Activated naive CD4-positive, alpha-beta T cell treated with anti-CD3 and anti-CD28 coated beads, Interleukin-2, amount 10 ng/mL, durations not matched to agents 7 days and 5 days (primary cell): ENCODE results near the gene CLPX.
"Not testable (repeated sequence)": the region's sequence is repeated elsewhere in the genome, so short reads cannot be mapped to it uniquely, and the experiment has no call there.

Experiments used
- CTCF ChIA-PET: fragments of 350-600 bp; sonication (Branson Sonifier 250); formaldehyde crosslinking; loops from one replicate; lab custom pipeline; 2021; ENCODE audit warnings: antibody characterized with exemption; lab: Charles Lee
- DNase-seq: peaks from one replicate; pipeline ENCODE4 v3.0.0-alpha.2; 2020
- H3K27ac Mint-ChIP-seq: one replicate; pipeline ENCODE4 v1.8.0; 2021; ENCODE audit warnings: mild to moderate bottlenecking, moderate library complexity, mixed read lengths
- H3K27me3 Mint-ChIP-seq: one replicate; pipeline ENCODE4 v1.8.0; 2021; ENCODE audit warnings: mild to moderate bottlenecking, mixed read lengths
- H3K36me3 Mint-ChIP-seq: one replicate; pipeline ENCODE4 v1.8.0; 2021; ENCODE audit warnings: mixed read lengths
- H3K4me1 Mint-ChIP-seq: one replicate; pipeline ENCODE4 v1.8.0; 2021; ENCODE audit warnings: mixed read lengths
- H3K4me3 Mint-ChIP-seq: one replicate; pipeline ENCODE4 v1.8.0; 2021; ENCODE audit warnings: mild to moderate bottlenecking, moderate library complexity, mixed read lengths
- H3K9me3 Mint-ChIP-seq: one replicate; pipeline ENCODE4 v1.8.0; 2021; ENCODE audit warnings: mixed read lengths

Gene CLPX

GRCh38 chr15:65174509-65174908 lies 10.6 kb downstream of the CLPX start:
- Mint-ChIP-seq H3K27ac (no peak overlapping the region), H3K4me3 (no peak overlapping the region), H3K4me1 (no peaks in the 10 kb centered on the region), H3K9me3 (no peaks in the 10 kb centered on the region), H3K36me3 (peaks cover 26% of the 10 kb centered on the region), H3K27me3 (no peaks in the 10 kb centered on the region)
- DNase-seq: no peak
- CTCF ChIA-PET: no interaction called here

DNA sequence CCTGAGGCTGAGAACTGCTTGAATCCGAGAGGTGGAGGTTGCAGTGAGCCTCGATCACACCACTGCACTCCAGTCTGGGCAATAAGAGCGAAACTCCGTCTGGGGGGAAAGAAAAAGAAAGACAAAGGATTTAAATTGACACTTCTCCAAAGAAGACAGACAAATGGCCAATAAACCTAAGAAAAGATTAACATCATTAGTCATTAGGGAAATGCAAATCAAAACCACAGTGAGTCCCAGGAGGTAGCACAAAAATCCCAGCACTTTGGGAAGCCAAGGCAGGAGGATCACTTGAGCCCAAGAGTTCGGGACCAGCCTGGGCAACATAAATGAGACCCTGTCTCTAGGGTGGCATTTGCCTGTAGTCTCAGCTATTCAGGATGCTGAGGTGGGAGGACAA lies 12.6 kb downstream of the CLPX start:
- CTCF ChIA-PET: no interaction called here
- no peaks in the 10 kb centered on the region for H3K9me3 Mint-ChIP-seq
- H3K4me3 Mint-ChIP-seq: no peak overlapping the region
- no peak for DNase-seq
- no peaks in the 10 kb centered on the region for H3K27me3 Mint-ChIP-seq
- H3K27ac Mint-ChIP-seq: peak overlapping the region; percentile 42
- no peaks in the 10 kb centered on the region for H3K4me1 Mint-ChIP-seq
- H3K36me3 Mint-ChIP-seq: peaks cover 23% of the 10 kb centered on the region

DNA sequence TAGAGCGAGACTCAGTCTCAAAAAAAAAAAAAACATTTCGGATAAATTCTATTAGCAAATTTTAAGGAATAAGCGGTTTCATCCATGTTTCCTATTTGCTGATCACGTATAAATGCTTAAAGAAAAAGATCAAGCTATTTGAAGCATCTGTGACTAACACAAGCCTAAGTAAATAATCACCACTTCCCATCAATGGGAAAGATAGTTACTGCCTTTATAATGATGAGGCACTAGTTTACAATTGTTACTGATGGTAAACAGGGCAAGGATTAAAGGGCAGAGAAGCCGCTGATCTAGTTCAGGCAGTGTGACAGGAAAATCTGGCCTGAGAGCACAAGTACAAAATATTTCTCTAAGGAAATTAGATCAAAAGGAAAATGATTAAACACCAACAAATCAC lies 13.7 kb downstream of the CLPX start:
- Mint-ChIP-seq H3K36me3 (peaks cover 26% of the 10 kb centered on the region), H3K27ac (no peak overlapping the region), H3K9me3 (no peaks in the 10 kb centered on the region), H3K27me3 (no peaks in the 10 kb centered on the region), H3K4me3 (no peak overlapping the region), H3K4me1 (no peaks in the 10 kb centered on the region)
- no peak for DNase-seq
- CTCF ChIA-PET: no interaction called here

DNA sequence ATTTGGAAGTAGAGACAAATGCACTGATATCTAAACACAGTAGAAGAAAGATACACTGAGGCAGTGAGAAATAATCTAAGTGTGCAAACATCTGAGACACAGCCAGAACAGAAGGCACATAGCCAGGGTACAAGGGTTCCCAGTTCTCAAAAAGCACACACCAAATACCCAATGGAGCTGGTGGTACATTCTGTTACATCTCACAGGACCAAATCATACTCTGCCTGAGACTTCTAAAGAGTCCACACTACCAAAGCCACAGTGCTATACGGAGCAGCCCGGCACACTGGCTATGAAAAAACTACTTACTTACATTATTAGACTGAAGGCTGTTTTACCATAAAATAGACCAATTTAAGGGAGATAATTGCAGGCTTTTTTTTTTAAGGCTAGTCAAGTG lies 19.3 kb downstream of the CLPX start:
- H3K36me3 Mint-ChIP-seq: peaks cover 22% of the 10 kb centered on the region
- H3K27me3 Mint-ChIP-seq: no peaks in the 10 kb centered on the region
- no peaks in the 10 kb centered on the region for H3K9me3 Mint-ChIP-seq
- DNase-seq: no peak
- CTCF ChIA-PET: no interaction called here
- H3K4me1 Mint-ChIP-seq: no peaks in the 10 kb centered on the region
- no peak overlapping the region for H3K4me3 Mint-ChIP-seq
- no peak overlapping the region for H3K27ac Mint-ChIP-seq

GRCh38 chr15:65164139-65164538 lies 21.0 kb downstream of the CLPX start:
- H3K4me1 Mint-ChIP-seq: no peaks in the 10 kb centered on the region
- no peaks in the 10 kb centered on the region for H3K9me3 Mint-ChIP-seq
- H3K27me3 Mint-ChIP-seq: no peaks in the 10 kb centered on the region
- no peak overlapping the region for H3K4me3 Mint-ChIP-seq
- CTCF ChIA-PET: interaction anchor here (0.9 kb wide), 1 partner anchor 12 kb away, joined by 4 read pairs; no protein-coding TSS in a partner anchor
- H3K27ac Mint-ChIP-seq: no peak overlapping the region
- H3K36me3 Mint-ChIP-seq: peaks cover 17% of the 10 kb centered on the region
- no peak for DNase-seq

- Mint-ChIP-seq H3K27me3 (no peaks in the 10 kb centered on the region), H3K9me3 (no peaks in the 10 kb centered on the region), H3K4me1 (no peaks in the 10 kb centered on the region), H3K27ac (no peak overlapping the region), H3K36me3 (peaks cover 17% of the 10 kb centered on the region), H3K4me3 (no peak overlapping the region)
- CTCF ChIA-PET: no interaction called here
- DNase-seq: no peak
Measured at GRCh38 chr15:65163041-65163440, 22.1 kb downstream of the CLPX start.

DNA sequence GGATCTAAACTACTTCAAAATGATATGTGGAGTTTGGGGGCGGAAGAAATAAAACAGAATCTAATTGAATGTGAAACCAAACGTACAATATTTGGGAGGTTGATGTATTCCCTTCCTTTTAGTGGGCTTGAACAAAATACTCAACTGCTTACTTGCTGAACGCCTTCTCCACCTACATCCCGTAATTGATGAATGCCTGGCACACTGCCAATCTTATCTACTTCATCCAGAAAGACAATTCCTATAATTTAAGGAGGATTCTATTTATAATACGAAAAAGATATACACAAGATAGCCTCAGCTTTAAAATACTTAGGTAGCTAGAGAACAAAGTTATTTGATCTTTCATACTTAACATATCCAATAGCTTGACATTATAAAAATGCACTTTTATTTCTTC lies 28.4 kb downstream of the CLPX start:
- H3K4me3 Mint-ChIP-seq: no peak overlapping the region
- no peak overlapping the region for H3K27ac Mint-ChIP-seq
- H3K9me3 Mint-ChIP-seq: no peaks in the 10 kb centered on the region
- CTCF ChIA-PET: no interaction called here
- no peak for DNase-seq
- peaks cover 29% of the 10 kb centered on the region for H3K36me3 Mint-ChIP-seq
- no peaks in the 10 kb centered on the region for H3K27me3 Mint-ChIP-seq
- H3K4me1 Mint-ChIP-seq: no peaks in the 10 kb centered on the region

- H3K36me3 Mint-ChIP-seq: peaks cover 33% of the 10 kb centered on the region
- DNase-seq: no peak
- H3K27me3 Mint-ChIP-seq: no peaks in the 10 kb centered on the region
- CTCF ChIA-PET: no interaction called here
- no peaks in the 10 kb centered on the region for H3K4me1 Mint-ChIP-seq
- H3K27ac Mint-ChIP-seq: no peak overlapping the region
- H3K4me3 Mint-ChIP-seq: no peak overlapping the region
- no peaks in the 10 kb centered on the region for H3K9me3 Mint-ChIP-seq
Measured at GRCh38 chr15:65154720-65155119, 30.4 kb downstream of the CLPX start.

- Mint-ChIP-seq H3K9me3 (no peaks in the 10 kb centered on the region), H3K36me3 (peaks cover 23% of the 10 kb centered on the region), H3K27me3 (no peaks in the 10 kb centered on the region), H3K4me3 (no peak overlapping the region), H3K27ac (no peak overlapping the region), H3K4me1 (no peaks in the 10 kb centered on the region)
- CTCF ChIA-PET: no interaction called here
- no peak for DNase-seq
Measured at GRCh38 chr15:65147902-65148301, 37.2 kb downstream of the CLPX start.

DNA sequence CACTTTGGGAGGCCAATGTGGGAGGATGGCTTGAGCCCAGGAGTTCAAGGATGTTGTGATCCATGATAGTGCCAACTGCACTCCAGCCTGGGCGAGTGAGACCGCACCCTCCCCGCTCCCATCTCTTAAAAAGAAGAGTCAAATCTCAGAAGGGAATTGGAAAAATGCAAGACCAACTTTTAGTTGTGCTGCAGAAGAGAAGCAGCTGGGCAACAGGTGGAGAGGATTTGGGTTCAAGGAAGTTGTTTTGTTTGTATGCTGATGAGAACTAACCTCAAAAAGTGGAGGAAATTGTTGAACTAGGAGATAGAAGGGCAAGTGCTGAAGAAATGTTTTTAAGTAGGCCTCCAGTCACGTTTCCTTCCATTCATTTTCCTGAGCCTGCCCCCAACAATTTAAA lies 38.7 kb downstream of the CLPX start:
- Mint-ChIP-seq H3K27ac (peak overlapping the region; percentile 46), H3K9me3 (no peaks in the 10 kb centered on the region), H3K27me3 (no peaks in the 10 kb centered on the region), H3K4me1 (no peaks in the 10 kb centered on the region), H3K4me3 (no peak overlapping the region), H3K36me3 (peaks cover 16% of the 10 kb centered on the region)
- DNase-seq: no peak
- CTCF ChIA-PET: no interaction called here

GRCh38 chr15:65138631-65139030 lies 46.5 kb downstream of the CLPX start:
- not testable (repeated sequence) for H3K4me3 Mint-ChIP-seq, DNase-seq, H3K36me3 Mint-ChIP-seq, H3K4me1 Mint-ChIP-seq, H3K27ac Mint-ChIP-seq, H3K27me3 Mint-ChIP-seq, H3K9me3 Mint-ChIP-seq
- CTCF ChIA-PET: interaction anchor here (0.6 kb wide), 1 partner anchor 1036 kb away, joined by 3 read pairs; no protein-coding TSS in a partner anchor

DNA sequence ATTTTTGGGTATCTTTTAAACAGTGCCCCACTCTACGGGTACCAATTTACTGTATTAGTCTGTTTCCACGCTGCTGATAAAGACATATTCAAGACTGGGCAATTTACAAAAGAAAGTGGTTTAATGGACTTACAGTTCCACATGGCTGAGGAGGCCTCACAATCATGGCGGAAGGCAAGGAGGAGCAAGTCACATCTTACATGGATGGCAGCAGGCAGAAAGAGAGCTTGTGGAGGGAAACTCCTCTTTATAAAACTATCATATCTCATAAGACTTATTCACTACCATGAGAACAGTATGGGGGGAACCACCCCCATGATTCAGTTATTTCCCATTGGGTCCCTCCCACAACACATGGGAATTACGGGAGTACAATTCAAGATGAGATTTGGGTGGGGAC lies 47.2 kb downstream of the CLPX start:
- H3K4me1 Mint-ChIP-seq, DNase-seq, H3K9me3 Mint-ChIP-seq, H3K36me3 Mint-ChIP-seq, H3K4me3 Mint-ChIP-seq, H3K27ac Mint-ChIP-seq, H3K27me3 Mint-ChIP-seq: not testable (repeated sequence)
- CTCF ChIA-PET: interaction anchor here (0.6 kb wide), 1 partner anchor 1036 kb away, joined by 3 read pairs; no protein-coding TSS in a partner anchor

GRCh38 chr15:65137089-65137488 lies 48.1 kb downstream of the CLPX start:
- H3K9me3 Mint-ChIP-seq, H3K27me3 Mint-ChIP-seq, DNase-seq, H3K4me3 Mint-ChIP-seq, H3K36me3 Mint-ChIP-seq, CTCF ChIA-PET, H3K27ac Mint-ChIP-seq: not testable (repeated sequence)
- H3K4me1 Mint-ChIP-seq: peaks cover 15% of the 10 kb centered on the region

DNA sequence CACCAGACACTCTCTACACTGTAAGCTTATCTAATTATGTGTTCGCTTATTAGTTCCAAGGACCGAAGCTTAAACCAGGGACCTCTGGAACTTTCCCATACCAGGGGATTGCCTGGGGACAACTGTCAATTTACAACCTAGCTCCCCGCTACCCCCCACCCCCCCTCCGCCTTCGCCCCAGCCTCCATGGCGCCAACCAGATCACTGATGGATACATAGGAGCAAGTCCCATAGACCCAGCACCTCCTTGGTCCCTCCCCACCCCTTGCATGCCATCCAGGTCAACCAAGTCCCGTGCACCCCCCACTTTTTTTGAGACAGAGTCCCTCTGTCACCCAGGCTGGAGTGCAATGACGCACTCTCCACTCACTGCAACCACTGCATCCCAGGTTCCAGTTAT lies 50.6 kb downstream of the CLPX start:
- Mint-ChIP-seq H3K27ac (peak overlapping the region; percentile 94), H3K9me3 (peaks cover 10% of the 10 kb centered on the region), H3K4me1 (peaks cover 28% of the 10 kb centered on the region), H3K27me3 (no peaks in the 10 kb centered on the region), H3K36me3 (peaks cover 10% of the 10 kb centered on the region), H3K4me3 (peak overlapping the region; percentile 85)
- DNase-seq: no peak
- CTCF ChIA-PET: no interaction called here

- CTCF ChIA-PET: interaction anchor here (0.5 to 0.8 kb wide), 2 partner anchors 75 to 156 kb away, joined by 3 read pairs; no protein-coding TSS in a partner anchor
Measured at GRCh38 chr15:65133548-65134200, 51.5 kb downstream of the CLPX start, which contains the start of gene PDCD7. Gene PDCD7 (minus strand): TSS chr15:65133808. CDS start chr15:65133781, 27 bp downstream.

More at GRCh38 chr15:65133548-65134200, 51.5 kb downstream of the CLPX start, which contains the start of gene PDCD7:
- Mint-ChIP-seq H3K9me3 (peaks cover 10% of the 10 kb centered on the region), H3K36me3 (peaks cover 15% of the 10 kb centered on the region), H3K27ac (peak within 1 kb of the TSS; percentile 94), H3K4me3 (peak within 1 kb of the TSS; percentile 90), H3K4me1 (peaks cover 28% of the 10 kb centered on the region), H3K27me3 (no peaks in the 10 kb centered on the region)
- peak; percentile 91 for DNase-seq
